Smooth muscle cell (in vitro differentiated cells): ENCODE results near the gene RPP21. TPM values are rescaled to one million over a fixed set of nuclear protein-coding genes. Genes with fewer than 3 reads are reported as not detected.
A peak's percentile ranks its signal among the peaks of the same experiment; 100 is the strongest.

Experiments used
- DNase-seq: peaks from one replicate; lab custom pipeline; 2025; ENCODE audit not compliant: unreplicated experiment; lab: John Stamatoyannopoulos, UW
- H2AFZ ChIP-seq: fragments of 200-600 bp; sonication (generic); 2 replicates; pipeline ENCODE4 v1.6.0; 2016; ENCODE audit warnings: antibody characterized with exemption, low read depth, mild to moderate bottlenecking
- H3F3A ChIP-seq: fragments of 200-600 bp; sonication (generic); 2 replicates; pipeline ENCODE4 v1.6.0; 2017; ENCODE audit warnings: antibody characterized with exemption, low read depth
- H3K27ac ChIP-seq: fragments of 200-600 bp; sonication (generic); 2 replicates; pipeline ENCODE4 v1.5.1; 2016; ENCODE audit warnings: low read depth, mild to moderate bottlenecking
- H3K27me3 ChIP-seq: fragments of 200-600 bp; sonication (generic); 2 replicates; pipeline ENCODE4 v1.6.1; 2016; ENCODE audit warnings: low read depth, mild to moderate bottlenecking
- H3K36me3 ChIP-seq: fragments of 200-600 bp; sonication (generic); 2 replicates; pipeline ENCODE4 v1.5.1; 2016; ENCODE audit warnings: low read depth
- H3K4me1 ChIP-seq: fragments of 200-600 bp; sonication (generic); 2 replicates; pipeline ENCODE4 v1.5.1; 2016; ENCODE audit warnings: low read depth
- H3K4me2 ChIP-seq: fragments of 200-600 bp; sonication (generic); 2 replicates; pipeline ENCODE4 v1.6.0; 2016; ENCODE audit warnings: mild to moderate bottlenecking
- H3K4me3 ChIP-seq: fragments of 200-600 bp; sonication (generic); 2 replicates; pipeline ENCODE4 v1.5.1; 2016; ENCODE audit warnings: mild to moderate bottlenecking
- H3K79me2 ChIP-seq: fragments of 200-600 bp; sonication (generic); 2 replicates; pipeline ENCODE4 v1.6.0; 2016; ENCODE audit warnings: low read depth, mild to moderate bottlenecking
- H3K9ac ChIP-seq: fragments of 200-600 bp; sonication (generic); 2 replicates; pipeline ENCODE4 v1.6.0; 2016; ENCODE audit warnings: low read depth
- H3K9me3 ChIP-seq: fragments of 200-600 bp; sonication (generic); replicated peaks from 2 replicates; pipeline ENCODE4 v1.5.1; 2016; ENCODE audit warnings: low read depth
- H4K20me1 ChIP-seq: fragments of 200-600 bp; sonication (generic); 2 replicates; pipeline ENCODE4 v1.6.0; 2016; ENCODE audit warnings: low read depth
- CTCF ChIP-seq: fragments of 200-600 bp; sonication (generic); IDR thresholded peaks from 2 replicates; pipeline ENCODE4 v1.5.1; 2017; ENCODE audit warnings: borderline replicate concordance, mild to moderate bottlenecking, antibody characterized with exemption; ENCODE audit not compliant: insufficient read depth, poor library complexity, severe bottlenecking
- WGBS: methylation state at CpG from one replicate; pipeline ENCODE4 v1.1.7; 2016; ENCODE audit warnings: low lambda C conversion rate; 5-methylcytosine and 5-hydroxymethylcytosine counted together
- polyA plus RNA-seq: library from polyadenylated mRNA; unstranded; fragments of >200 nt; fragmentation: Nextera tagmentation; extraction: Ambion mirVana; gene quantifications from 2 replicates; pipeline ENCODE4 v1.2.1, GENCODE V29; 2016
- total RNA-seq: library from RNA; depleted of rRNA; stranded (reverse); fragments of >200 nt; gene quantifications from 2 replicates; pipeline ENCODE4 v1.2.3, GENCODE V29; 2014

The RPP21 gene
- total and polyA plus RNA-seq, 2 experiments from 2014 or later = 66.3 to 77.5 TPM

GRCh38 chr6:30325150-30325872 lies 19.6 kb upstream of the RPP21 start:
- H3K9ac ChIP-seq = peak overlapping the region; percentile 99
- H3K4me2 ChIP-seq = peak overlapping the region; percentile 98
- H3K79me2 ChIP-seq = peaks cover 55% of the 10 kb centered on the region
- DNase-seq = no peak
- no peak overlapping the region for H2AFZ ChIP-seq
- peaks cover 49% of the 10 kb centered on the region for H4K20me1 ChIP-seq
- peaks cover 3% of the 10 kb centered on the region for H3K36me3 ChIP-seq
- no peak for TF ChIP-seq CTCF
- no peaks in the 10 kb centered on the region for H3K9me3 ChIP-seq
- H3F3A ChIP-seq = peaks cover 4% of the 10 kb centered on the region
- H3K27me3 ChIP-seq = no peaks in the 10 kb centered on the region
- peaks cover 43% of the 10 kb centered on the region for H3K4me1 ChIP-seq
- peak overlapping the region; percentile 92 for H3K4me3 ChIP-seq
- H3K27ac ChIP-seq = peak overlapping the region; percentile 100
- 1% methylated on average over 10 of the region's 10 CpGs for WGBS

GRCh38 chr6:30325873-30326525 lies 19.0 kb upstream of the RPP21 start:
- H4K20me1 ChIP-seq = peaks cover 42% of the 10 kb centered on the region
- peaks cover 40% of the 10 kb centered on the region for H3K4me1 ChIP-seq
- H3K27me3 ChIP-seq = no peaks in the 10 kb centered on the region
- H3K27ac ChIP-seq = peak overlapping the region; percentile 100
- H3K79me2 ChIP-seq = peaks cover 48% of the 10 kb centered on the region
- H3F3A ChIP-seq = peaks cover 4% of the 10 kb centered on the region
- H3K4me3 ChIP-seq = peak overlapping the region; percentile 92
- DNase-seq = peak; percentile 59
- under 1% methylated on average over 28 of the region's 29 CpGs for WGBS
- peak overlapping the region; percentile 98 for H3K4me2 ChIP-seq
- H2AFZ ChIP-seq = peak overlapping the region; percentile 70
- H3K9ac ChIP-seq = peak overlapping the region; percentile 99
- TF ChIP-seq CTCF = no peak
- no peaks in the 10 kb centered on the region for H3K9me3 ChIP-seq
- H3K36me3 ChIP-seq = peaks cover 3% of the 10 kb centered on the region

GRCh38 chr6:30326526-30327231 lies 18.3 kb upstream of the RPP21 start, which contains the start of gene TRIM39:
Gene TRIM39 (plus strand): TSS chr6:30326927. CDS start chr6:30329318, 2,391 bp downstream.
- peak; percentile 85 for DNase-seq
- TF ChIP-seq CTCF = no peak
- peak within 1 kb of the TSS; percentile 70 for H2AFZ ChIP-seq
- H3K27me3 ChIP-seq = no peaks in the 10 kb centered on the region
- WGBS = under 1% methylated on average over 83 of the region's 90 CpGs
- H3K36me3 ChIP-seq = peaks cover 3% of the 10 kb centered on the region
- peak within 1 kb of the TSS; percentile 100 for H3K27ac ChIP-seq
- peak within 1 kb of the TSS; percentile 99 for H3K9ac ChIP-seq
- H3K9me3 ChIP-seq = no peaks in the 10 kb centered on the region
- H4K20me1 ChIP-seq = peaks cover 35% of the 10 kb centered on the region
- H3K4me3 ChIP-seq = peak within 1 kb of the TSS; percentile 92
- peaks cover 36% of the 10 kb centered on the region for H3K4me1 ChIP-seq
- peaks cover 4% of the 10 kb centered on the region for H3F3A ChIP-seq
- peak within 1 kb of the TSS; percentile 98 for H3K4me2 ChIP-seq
- peaks cover 41% of the 10 kb centered on the region for H3K79me2 ChIP-seq
